ENCODE results near the gene RASL12. TPM values are rescaled to one million over a fixed set of nuclear protein-coding genes. Genes with fewer than 3 reads are reported as not detected.

RASL12 gene
- polyA plus RNA-seq, 3 donors, result not detected

GRCh38 chr15:65038428-65038827, 29.4 kb downstream of the RASL12 start:
- no peak overlapping the region for H3K27ac Mint-ChIP-seq
- Histone ChIP-seq H3K9me3 (replicated peaks in 1 of 2; ENCODE audit: control insufficient read depth in 1 of 2, insufficient read depth in 1 of 2, low read length in 2 of 2) (no peaks in the 10 kb centered on the region), H3K4me1 (ENCODE audit: control insufficient read depth in 1 of 2, insufficient read depth in 2 of 2, low read length in 2 of 2) (peaks cover 0 to 4% of the 10 kb centered on the region in 2 donors), H3K27ac (ENCODE audit: low read depth in 1 of 2, low read length in 2 of 2) (no peak overlapping the region), H3K27me3 (ENCODE audit: control insufficient read depth in 2 of 2, insufficient read depth in 2 of 2, low read length in 2 of 2) (no peaks in the 10 kb centered on the region), H2AFZ (ENCODE audit: insufficient read depth, low read depth, low read length, poor library complexity, severe bottlenecking) (no peak overlapping the region), H3K36me3 (replicated peaks in 1 of 2; ENCODE audit: control insufficient read depth in 1 of 2, insufficient read depth in 2 of 2, low read length in 2 of 2) (no peaks in the 10 kb centered on the region), H3K9ac (ENCODE audit: insufficient read depth, low read length, poor library complexity, severe bottlenecking) (no peak overlapping the region), H4K20me1 (ENCODE audit: insufficient read depth, low read length) (no peaks in the 10 kb centered on the region), H3K4me2 (replicated peaks; ENCODE audit: extremely low read depth, low read length, poor library complexity, severe bottlenecking) (no peak overlapping the region), H3K4me3 (replicated peaks in 1 of 3; ENCODE audit: low read depth in 2 of 3, low read length in 3 of 3) (no peak overlapping the region), H3K79me2 (ENCODE audit: insufficient read depth, low read length) (no peaks in the 10 kb centered on the region)
- no peaks in the 10 kb centered on the region for H3K36me3 Mint-ChIP-seq
- H3K27me3 Mint-ChIP-seq (ENCODE audit: low read depth in 3 of 3), result peaks cover 1 to 5% (median 3%) of the 10 kb centered on the region in 3 donors
- no peak for DNase-seq
- H3K9me3 Mint-ChIP-seq, result peaks cover 0 to 1% (median 0%) of the 10 kb centered on the region in 7 donors
- peaks cover 3% of the 10 kb centered on the region for H3K4me1 Mint-ChIP-seq
- WGBS (ENCODE audit: insufficient coverage), result 100% methylated on average over 1 of the region's 3 CpGs
- TF ChIP-seq CTCF (IDR thresholded peaks at IDR 0.05), result no peak
- intact Hi-C loops (cut with micrococcal nuclease), result loop anchor here in 1 of 2 donors (10.0 kb wide), 1 partner anchor 256 kb away; the partner anchor contains the start of gene RNU5A-1
- H3K4me3 Mint-ChIP-seq, result no peak overlapping the region

- no peak overlapping the region for H3K27ac Mint-ChIP-seq
- H3K4me1 ChIP-seq (ENCODE audit: control insufficient read depth in 1 of 2, insufficient read depth in 2 of 2, low read length in 2 of 2), result peaks cover 7 to 8% of the 10 kb centered on the region in 2 donors
- no peak overlapping the region for H3K4me3 Mint-ChIP-seq
- no CpG with 5 or more reads among the region's 1 CpG for WGBS (ENCODE audit: insufficient coverage)
- peaks cover 0 to under 1% (median 0%) of the 10 kb centered on the region in 7 donors for H3K9me3 Mint-ChIP-seq
- H3K9ac ChIP-seq (ENCODE audit: insufficient read depth, low read length, poor library complexity, severe bottlenecking), result no peak overlapping the region
- intact Hi-C loops (cut with micrococcal nuclease), result loop anchor here in 1 of 2 donors (10.0 kb wide), 1 partner anchor 257 kb away; the partner anchor contains the start of gene RNU5A-1
- H3K4me2 ChIP-seq (replicated peaks; ENCODE audit: extremely low read depth, low read length, poor library complexity, severe bottlenecking), result no peak overlapping the region
- H3K4me3 ChIP-seq (replicated peaks in 1 of 3; ENCODE audit: low read depth in 2 of 3, low read length in 3 of 3), result no peak overlapping the region
- no peaks in the 10 kb centered on the region for H3K9me3 ChIP-seq (replicated peaks in 1 of 2; ENCODE audit: control insufficient read depth in 1 of 2, insufficient read depth in 1 of 2, low read length in 2 of 2)
- H3K27me3 Mint-ChIP-seq (ENCODE audit: low read depth in 3 of 3), result peaks cover 3 to 7% (median 5%) of the 10 kb centered on the region in 3 donors
- H3K36me3 ChIP-seq (replicated peaks in 1 of 2; ENCODE audit: control insufficient read depth in 1 of 2, insufficient read depth in 2 of 2, low read length in 2 of 2), result no peaks in the 10 kb centered on the region
- no peak overlapping the region for H2AFZ ChIP-seq (ENCODE audit: insufficient read depth, low read depth, low read length, poor library complexity, severe bottlenecking)
- no peaks in the 10 kb centered on the region for H3K36me3 Mint-ChIP-seq
- no peaks in the 10 kb centered on the region for H3K27me3 ChIP-seq (ENCODE audit: control insufficient read depth in 2 of 2, insufficient read depth in 2 of 2, low read length in 2 of 2)
- TF ChIP-seq CTCF (IDR thresholded peaks at IDR 0.05), result no peak
- no peaks in the 10 kb centered on the region for H3K79me2 ChIP-seq (ENCODE audit: insufficient read depth, low read length)
- H3K4me1 Mint-ChIP-seq, result peaks cover 11% of the 10 kb centered on the region
- no peak overlapping the region for H3K27ac ChIP-seq (ENCODE audit: low read depth in 1 of 2, low read length in 2 of 2)
- no peaks in the 10 kb centered on the region for H4K20me1 ChIP-seq (ENCODE audit: insufficient read depth, low read length)
- no peak for DNase-seq
These were observed 30.5 kb downstream of the RASL12 start for GRCh38 chr15:65037309-65037708.

Measured in CD14-positive monocyte (primary cell).